ENCODE measurements around the gene WASL. TPM values are rescaled to one million over a fixed set of nuclear protein-coding genes. Genes with fewer than 3 reads are reported as not detected.

The WASL gene
- polyA plus RNA-seq, 2 of the 4 experiments (the other 2 are of a cell fraction), result 18.5 to 21.0 TPM

GRCh38 chr7:123692471-123692877 is 56.3 kb downstream of the WASL start:
- H3K9me3 ChIP-seq, result no peaks in the 10 kb centered on the region
- no peak overlapping the region for H3K4me2 ChIP-seq
- 98% methylated on average over 6 of the region's 6 CpGs for WGBS (ENCODE audit: missing lambda C conversion rate)
- no peak for TF ChIP-seq CTCF (IDR thresholded peaks at IDR 0.05)
- no peak for TF ChIP-seq USF2 (IDR thresholded peaks at IDR 0.05)
- no peak for TF ChIP-seq KDM5A (IDR thresholded peaks at IDR 0.05)
- TF ChIP-seq CHD2 (IDR thresholded peaks at IDR 0.05; ENCODE audit: low read length, partially characterized antibody), result no peak
- TF ChIP-seq TFCP2L1 (CRISPR knock-in tag; IDR thresholded peaks at IDR 0.05), result no peak
- TF ChIP-seq NPAS2 (CRISPR knock-in tag; IDR thresholded peaks at IDR 0.05; ENCODE audit: borderline replicate concordance), result no peak
- no peak for TF ChIP-seq POLR2A (IDR thresholded peaks at IDR 0.05; ENCODE audit: low read length)
- no peak for TF ChIP-seq FOSL2 (IDR thresholded peaks at IDR 0.05)
- TF ChIP-seq FOSL2 (CRISPR knock-in tag; IDR thresholded peaks at IDR 0.05), result no peak
- TF ChIP-seq EHF (CRISPR knock-in tag; IDR thresholded peaks at IDR 0.05), result no peak
- TF ChIP-seq RCOR1 (IDR thresholded peaks at IDR 0.05; ENCODE audit: low read depth, low read length), result no peak
- H3K4me3 ChIP-seq, result no peak overlapping the region
- H3K27ac ChIP-seq, result no peak overlapping the region
- ChIA-PET POLR2A (no interaction called here), CTCF (interaction anchor here (0.6 to 3.4 kb wide), 3 partner anchors 9 to 174 kb away, joined by 3 to 13 read pairs (median 3); no protein-coding TSS in a partner anchor)
- FAIRE-seq (no peak), ATAC-seq (no peak), DNase-seq (ENCODE audit: low read depth in 1 of 2, low spot score in 1 of 2) (no peak)
- no peaks in the 10 kb centered on the region for H3K4me1 ChIP-seq

- ChIA-PET POLR2A (no interaction called here), CTCF (interaction anchor here (1.4 to 3.4 kb wide), 3 partner anchors 9 to 107 kb away, joined by 5 to 13 read pairs (median 9); no protein-coding TSS in a partner anchor)
- ATAC-seq (no peak), DNase-seq (ENCODE audit: low read depth in 1 of 2, low spot score in 1 of 2) (no peak), FAIRE-seq (peak; percentile 7)
- no peak overlapping the region for H3K27ac ChIP-seq
- WGBS (ENCODE audit: missing lambda C conversion rate), result 93% methylated on average over 2 of the region's 2 CpGs
- no peak overlapping the region for H3K4me2 ChIP-seq
- no peak overlapping the region for H3K4me3 ChIP-seq
- no peaks in the 10 kb centered on the region for H3K9me3 ChIP-seq
- no peaks in the 10 kb centered on the region for H3K4me1 ChIP-seq
- no peak for TF ChIP-seq FOSB (CRISPR knock-in tag; IDR thresholded peaks at IDR 0.05)
- TF ChIP-seq HES2 (IDR thresholded peaks at IDR 0.05), result no peak
- no peak for TF ChIP-seq TP53 (CRISPR knock-in tag; IDR thresholded peaks at IDR 0.05)
- no peak for TF ChIP-seq JUNB (IDR thresholded peaks at IDR 0.05)
- TF ChIP-seq BCL3 (IDR thresholded peaks at IDR 0.05), result no peak
- no peak for TF ChIP-seq PHF8 (IDR thresholded peaks at IDR 0.05; ENCODE audit: borderline replicate concordance, low read depth)
- TF ChIP-seq EHMT2 (IDR thresholded peaks at IDR 0.05; ENCODE audit: low read depth), result no peak
- no peak for TF ChIP-seq HOXB5 (CRISPR knock-in tag; IDR thresholded peaks at IDR 0.05)
- TF ChIP-seq NR3C1 (IDR thresholded peaks at IDR 0.05), result no peak
- TF ChIP-seq ZC3H11A (IDR thresholded peaks at IDR 0.05), result no peak
- no peak for TF ChIP-seq CBX8 (IDR thresholded peaks at IDR 0.05)
- no peak for TF ChIP-seq TFCP2L1 (CRISPR knock-in tag; IDR thresholded peaks at IDR 0.05)
- no peak for TF ChIP-seq SREBF2 (IDR thresholded peaks at IDR 0.05)
- no peak for TF ChIP-seq ZNF302 (CRISPR knock-in tag; IDR thresholded peaks at IDR 0.05)
- TF ChIP-seq HEYL (CRISPR knock-in tag; IDR thresholded peaks at IDR 0.05), result no peak
- TF ChIP-seq FOSL2 (IDR thresholded peaks at IDR 0.05), result no peak
- TF ChIP-seq FOSL2 (CRISPR knock-in tag; IDR thresholded peaks at IDR 0.05), result no peak
- TF ChIP-seq ATOH8 (CRISPR knock-in tag; IDR thresholded peaks at IDR 0.05; ENCODE audit: low read depth), result no peak
Measured at GRCh38 chr7:123690550-123690949, 58.3 kb downstream of the WASL start.

Measured in A549 (cell line).